ENCODE data around the gene APOBEC3G.

The APOBEC3G gene

GRCh38 chr22:39123751-39124581, 46.9 kb downstream of the APOBEC3G start:
- TF ChIP-seq, protein P1, sequence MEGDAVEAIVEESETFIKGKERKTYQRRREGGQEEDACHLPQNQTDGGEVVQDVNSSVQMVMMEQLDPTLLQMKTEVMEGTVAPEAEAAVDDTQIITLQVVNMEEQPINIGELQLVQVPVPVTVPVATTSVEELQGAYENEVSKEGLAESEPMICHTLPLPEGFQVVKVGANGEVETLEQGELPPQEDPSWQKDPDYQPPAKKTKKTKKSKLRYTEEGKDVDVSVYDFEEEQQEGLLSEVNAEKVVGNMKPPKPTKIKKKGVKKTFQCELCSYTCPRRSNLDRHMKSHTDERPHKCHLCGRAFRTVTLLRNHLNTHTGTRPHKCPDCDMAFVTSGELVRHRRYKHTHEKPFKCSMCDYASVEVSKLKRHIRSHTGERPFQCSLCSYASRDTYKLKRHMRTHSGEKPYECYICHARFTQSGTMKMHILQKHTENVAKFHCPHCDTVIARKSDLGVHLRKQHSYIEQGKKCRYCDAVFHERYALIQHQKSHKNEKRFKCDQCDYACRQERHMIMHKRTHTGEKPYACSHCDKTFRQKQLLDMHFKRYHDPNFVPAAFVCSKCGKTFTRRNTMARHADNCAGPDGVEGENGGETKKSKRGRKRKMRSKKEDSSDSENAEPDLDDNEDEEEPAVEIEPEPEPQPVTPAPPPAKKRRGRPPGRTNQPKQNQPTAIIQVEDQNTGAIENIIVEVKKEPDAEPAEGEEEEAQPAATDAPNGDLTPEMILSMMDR (IDR thresholded peaks at IDR 0.05; ENCODE audit: low read depth, low read length) = no peak
- no peak for DNase-seq (ENCODE audit: low read depth in 2 of 2)
- no peak overlapping the region for H3K4me3 ChIP-seq (replicated peaks in 1 of 2; ENCODE audit: low read depth in 2 of 2, low read length in 2 of 2)

- DNase-seq (ENCODE audit: low read depth in 2 of 2) = no peak
- no peak overlapping the region for H3K4me3 ChIP-seq (replicated peaks in 1 of 2; ENCODE audit: low read depth in 2 of 2, low read length in 2 of 2)
- TF ChIP-seq, protein P1 (IDR thresholded peaks at IDR 0.05; ENCODE audit: low read depth, low read length) = no peak
These were observed 48.5 kb downstream of the APOBEC3G start for GRCh38 chr22:39125622-39126021.

GRCh38 chr22:39128508-39128907, 51.4 kb downstream of the APOBEC3G start:
- H3K4me3 ChIP-seq (replicated peaks in 1 of 2; ENCODE audit: low read depth in 2 of 2, low read length in 2 of 2) = no peak overlapping the region
- TF ChIP-seq, protein P1 (IDR thresholded peaks at IDR 0.05; ENCODE audit: low read depth, low read length) = no peak
- DNase-seq (ENCODE audit: low read depth in 2 of 2) = no peak

DNA sequence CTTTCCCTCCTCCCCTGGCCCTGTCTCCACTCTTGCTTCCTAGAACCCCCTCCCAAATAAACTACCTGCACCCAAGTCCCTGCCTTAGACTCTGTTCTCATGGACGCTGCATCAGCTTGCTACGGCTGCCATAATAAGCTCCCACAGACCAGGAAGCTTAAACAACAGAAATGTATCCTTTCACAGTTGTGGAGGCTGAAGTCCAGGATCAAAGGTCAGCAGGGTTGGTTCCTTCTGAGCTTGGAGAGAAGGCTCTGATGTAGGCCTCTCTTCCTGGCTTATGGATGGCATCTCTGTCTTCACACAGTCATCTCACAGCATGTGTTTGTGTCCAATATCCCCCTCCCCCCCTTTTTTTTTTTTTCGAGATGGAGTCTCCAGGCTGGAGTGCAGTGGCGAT, 52.0 kb downstream of the APOBEC3G start:
- H3K4me3 ChIP-seq (replicated peaks in 1 of 2; ENCODE audit: low read depth in 2 of 2, low read length in 2 of 2) = no peak overlapping the region
- TF ChIP-seq, protein P1 (IDR thresholded peaks at IDR 0.05; ENCODE audit: low read depth, low read length) = no peak
- no peak for DNase-seq (ENCODE audit: low read depth in 2 of 2)

- DNase-seq (ENCODE audit: low read depth in 2 of 2) = no peak
- TF ChIP-seq, protein P1 (IDR thresholded peaks at IDR 0.05; ENCODE audit: low read depth, low read length) = no peak
- no peak overlapping the region for H3K4me3 ChIP-seq (replicated peaks in 1 of 2; ENCODE audit: low read depth in 2 of 2, low read length in 2 of 2)
These were observed 52.7 kb downstream of the APOBEC3G start for GRCh38 chr22:39129746-39130145.

GRCh38 chr22:39130152-39130704, 53.2 kb downstream of the APOBEC3G start:
- no peak for DNase-seq (ENCODE audit: low read depth in 2 of 2)
- H3K4me3 ChIP-seq (replicated peaks in 1 of 2; ENCODE audit: low read depth in 2 of 2, low read length in 2 of 2) = no peak overlapping the region
- TF ChIP-seq, protein P1 (IDR thresholded peaks at IDR 0.05; ENCODE audit: low read depth, low read length) = no peak
